NCI-H1092 treated with DMSO at 0.1 percent for 48 hours (cell line): Measurements from ENCODE around the gene CNDP1.

Source experiments
- DNase-seq: peaks from one replicate; lab custom pipeline; 2025; lab: John Stamatoyannopoulos, UW

CNDP1 gene

DNA sequence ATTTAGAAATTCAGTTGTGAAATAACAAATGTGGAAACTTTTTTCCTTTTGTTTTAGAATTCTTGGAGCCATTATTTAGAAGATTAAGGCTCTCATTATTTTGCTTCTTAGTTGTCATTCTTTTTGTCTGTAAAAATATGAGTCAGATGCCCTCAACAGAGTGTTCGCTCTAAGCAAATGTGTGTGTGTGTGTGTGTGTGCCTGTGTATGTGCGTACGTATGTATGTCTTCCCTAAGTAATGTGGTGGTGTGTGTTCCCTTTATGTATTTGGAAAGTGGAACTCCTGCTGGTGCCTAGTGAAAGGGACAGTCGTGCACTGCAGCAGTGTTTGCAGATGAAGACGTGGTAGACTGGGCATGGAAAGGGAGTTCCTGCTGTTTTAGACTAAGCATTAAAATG lies 90.9 kb downstream of the CNDP1 start:
- DNase-seq, result no peak

- DNase-seq, result no peak
Measured at GRCh38 chr18:74626049-74626874, 92.0 kb downstream of the CNDP1 start.

DNA sequence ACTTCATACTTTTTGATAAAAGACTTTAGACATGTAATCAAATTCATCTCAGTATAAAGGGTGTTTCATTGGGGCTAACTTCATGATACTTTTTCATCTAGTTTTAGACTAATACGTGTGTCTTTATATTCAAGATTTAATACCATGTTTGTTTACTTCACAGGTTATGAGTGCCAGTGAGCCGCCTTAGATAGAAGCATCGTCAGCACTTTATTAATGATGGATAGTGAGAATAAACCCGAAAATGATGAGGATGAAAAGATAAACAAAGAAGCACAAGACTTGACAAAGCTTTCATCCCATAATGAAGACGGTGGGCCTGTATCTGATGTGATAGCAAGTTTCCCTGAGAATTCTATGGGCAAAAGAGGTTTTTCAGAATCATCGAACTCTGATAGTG lies 96.5 kb downstream of the CNDP1 start:
- no peak for DNase-seq

DNA sequence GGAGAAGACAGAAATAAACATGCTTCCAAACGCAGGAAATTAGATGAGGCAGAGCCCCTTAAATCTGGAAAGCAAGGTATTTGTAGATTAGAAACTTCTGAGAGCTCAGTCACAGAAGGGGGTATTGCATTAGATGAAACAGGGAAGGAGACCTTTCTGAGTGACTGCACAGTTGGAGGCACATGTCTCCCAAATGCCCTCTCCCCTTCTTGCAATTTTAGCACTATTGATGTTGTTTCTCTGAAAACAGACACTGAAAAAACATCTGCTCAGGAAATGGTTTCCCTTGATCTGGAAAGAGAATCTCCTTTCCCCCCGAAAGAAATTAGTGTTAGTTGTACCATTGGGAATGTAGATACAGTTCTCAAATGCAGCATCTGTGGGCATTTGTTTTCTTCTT lies 96.9 kb downstream of the CNDP1 start:
- DNase-seq, result no peak

DNA sequence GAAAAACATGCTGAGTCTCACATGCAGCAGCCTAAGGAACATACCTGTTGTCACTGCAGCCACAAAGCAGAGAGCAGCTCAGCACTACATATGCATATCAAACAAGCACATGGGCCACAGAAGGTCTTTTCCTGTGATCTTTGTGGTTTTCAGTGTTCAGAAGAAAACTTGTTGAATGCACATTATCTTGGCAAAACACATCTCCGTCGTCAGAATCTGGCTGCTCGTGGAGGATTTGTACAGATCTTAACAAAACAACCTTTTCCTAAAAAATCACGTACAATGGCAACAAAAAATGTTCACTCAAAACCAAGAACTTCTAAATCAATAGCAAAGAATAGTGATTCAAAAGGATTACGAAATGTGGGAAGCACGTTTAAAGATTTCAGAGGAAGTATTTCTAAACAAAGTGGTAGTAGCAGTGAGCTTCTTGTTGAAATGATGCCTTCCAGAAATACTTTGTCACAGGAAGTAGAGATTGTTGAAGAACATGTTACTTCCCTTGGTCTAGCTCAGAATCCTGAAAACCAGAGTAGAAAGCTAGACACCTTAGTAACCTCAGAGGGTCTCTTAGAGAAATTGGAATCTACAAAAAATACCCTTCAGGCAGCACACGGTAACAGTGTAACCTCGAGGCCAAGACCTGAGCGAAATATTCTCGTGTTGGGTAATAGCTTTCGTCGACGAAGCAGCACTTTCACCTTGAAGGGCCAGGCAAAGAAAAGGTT lies 97.5 kb downstream of the CNDP1 start:
- DNase-seq, result no peak

- DNase-seq, result no peak
Measured at GRCh38 chr18:74632351-74632679, 98.0 kb downstream of the CNDP1 start.

GRCh38 chr18:74632856-74633255 lies 98.6 kb downstream of the CNDP1 start:
- no peak for DNase-seq

- no peak for DNase-seq
Measured at GRCh38 chr18:74633652-74634352, 99.5 kb downstream of the CNDP1 start.

GRCh38 chr18:74635224-74635975 lies 101.1 kb downstream of the CNDP1 start:
- no peak for DNase-seq
